ENCODE data around the gene ELN. TPM values are rescaled to one million over a fixed set of nuclear protein-coding genes. Genes with fewer than 3 reads are reported as not detected.

ELN gene
- total RNA-seq (0.18 and 1.7 TPM in 2 replicates), polyA plus RNA-seq (2.6 and 3.1 TPM in 2 replicates), polyA minus RNA-seq (0.98 and 1.5 TPM in 2 replicates), Bru-seq, nascent RNA (percentile 4 among the genes with signal in this experiment), BruChase-seq, experiment 1, labeled RNA remaining after a 6-hour chase (percentile 7 among the genes with signal in this experiment), BruChase-seq, experiment 2, labeled RNA remaining after a 2-hour chase (not detected)
- polyA plus RNA-seq (2011; cell fraction: cytosol; rRNA removed): 1.2 and 2.4 TPM in 2 replicates
- 1.7 and 3.5 TPM in 2 replicates for polyA plus RNA-seq (2011; cell fraction: nucleus; rRNA removed)
- polyA plus RNA-seq (2012): 0.10 TPM in 1 of 2 replicates, not detected in the other
- not detected for polyA minus RNA-seq (2011; cell fraction: cytosol; rRNA and poly(A)+ RNA removed)
- polyA minus RNA-seq (2011; cell fraction: nucleus; rRNA and poly(A)+ RNA removed): 1.1 and 2.1 TPM in 2 replicates
- long read RNA-seq, partial matches to known transcripts: 0 of 1 reads
- long read RNA-seq, other reads (novel, unspliced or antisense): 1 of 1 reads

DNA sequence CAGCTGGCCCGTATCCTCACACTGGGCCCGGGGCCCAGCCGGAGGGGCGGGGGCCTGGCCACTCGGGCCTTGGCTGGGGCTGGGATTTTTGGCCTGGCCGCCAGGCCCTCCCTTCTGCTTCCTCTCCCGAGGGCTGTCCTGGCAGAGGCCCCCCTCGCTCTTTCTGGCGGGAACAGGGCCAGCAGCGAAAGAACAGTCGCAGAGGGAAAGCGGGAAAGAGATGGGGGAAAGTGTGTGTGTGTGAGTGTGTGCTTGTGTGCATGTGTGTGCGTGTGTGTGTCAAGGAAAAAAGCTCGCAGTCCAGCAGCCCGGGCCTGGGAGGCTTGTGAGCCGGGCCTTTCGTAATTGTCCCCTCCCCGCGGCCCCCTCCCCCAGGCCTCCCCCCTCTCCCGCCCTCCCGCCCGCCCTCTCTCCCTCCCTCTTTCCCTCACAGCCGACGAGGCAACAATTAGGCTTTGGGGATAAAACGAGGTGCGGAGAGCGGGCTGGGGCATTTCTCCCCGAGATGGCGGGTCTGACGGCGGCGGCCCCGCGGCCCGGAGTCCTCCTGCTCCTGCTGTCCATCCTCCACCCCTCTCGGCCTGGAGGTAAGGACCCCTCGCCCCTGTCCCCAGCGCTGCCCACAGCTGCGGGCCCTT, at the start of gene ELN:
Gene ELN, plus strand, starts transcription at position 491 of the 638 bp plus-strand sequence. Its CDS starts 15 bp downstream, at position 506.
- no peak within 1 kb of the TSS for H3K27ac ChIP-seq (ENCODE audit: insufficient read depth, low read depth, low read length)
- no peaks in the 10 kb centered on the region for H3K9me3 ChIP-seq (replicated peaks; ENCODE audit: control insufficient read depth, insufficient read depth, low read length)
- no peaks in the 10 kb centered on the region for H3K36me3 ChIP-seq (ENCODE audit: control insufficient read depth in 2 of 2, extremely low read depth in 1 of 2, insufficient read depth in 2 of 2, low read length in 2 of 2)
- no peak within 1 kb of the TSS for H3K4me2 ChIP-seq (ENCODE audit: insufficient read depth, low read length)
- no peak within 1 kb of the TSS for H3K4me3 ChIP-seq (replicated peaks in 1 of 3; ENCODE audit: insufficient read depth in 1 of 3, low read depth in 1 of 3, low read length in 3 of 3)
- no peaks in the 10 kb centered on the region for H3K79me2 ChIP-seq (ENCODE audit: control insufficient read depth, insufficient read depth, low read length)
- H3K27me3 ChIP-seq (ENCODE audit: control insufficient read depth in 2 of 2, insufficient read depth in 2 of 2, low read length in 2 of 2): peaks cover 11 to 17% of the 10 kb centered on the region in 2 experiments
- FAIRE-seq (no peak), DNase-seq (ENCODE audit: low read depth, low spot score) (peak; percentile 27)
- TF ChIP-seq GATA2 (IDR thresholded peaks at IDR 0.05; ENCODE audit: insufficient read depth, insufficient read length, low read depth, low read length) (no peak), POLR2AphosphoS5 (IDR thresholded peaks at IDR 0.05; ENCODE audit: insufficient read depth, low read depth, low read length) (no peak), MAX (IDR thresholded peaks at IDR 0.05; ENCODE audit: insufficient read depth, insufficient read length) (no peak), POLR2A (IDR thresholded peaks at IDR 0.05; ENCODE audit: low read depth, low read length) (no peak), JUN (IDR thresholded peaks at IDR 0.05; ENCODE audit: borderline replicate concordance, insufficient read depth, insufficient read length, low read depth) (no peak), EZH2 (IDR thresholded peaks at IDR 0.05; ENCODE audit: borderline replicate concordance, low read depth, low read length, severe bottlenecking) (no peak), FOS (IDR thresholded peaks at IDR 0.05; ENCODE audit: borderline replicate concordance, insufficient read depth, low read length) (no peak), CTCF (IDR thresholded peaks at IDR 0.05; ENCODE audit: extremely low read depth in 1 of 2, insufficient read depth in 1 of 2, low read depth in 1 of 2, low read length in 2 of 2) (no peak), MYC (IDR thresholded peaks at IDR 0.05; ENCODE audit: low read depth, low read length) (no peak)
- H4K20me1 ChIP-seq (replicated peaks; ENCODE audit: control insufficient read depth, extremely low read depth, insufficient read depth, low read length): no peaks in the 10 kb centered on the region
- BruUV-seq (replicated peaks): no TSS peak
- H3K9ac ChIP-seq (replicated peaks; ENCODE audit: extremely low read depth, insufficient read depth, low read length): no peak within 1 kb of the TSS
- CTCF ChIA-PET: interaction anchor here (1.3 to 4.8 kb wide), 14 partner anchors 10 to 171 kb away, joined by 7 to 74 read pairs (median 16); no protein-coding TSS in a partner anchor
- dilution Hi-C loops (cut with MboI; ENCODE audit: extremely low pct_ligation_motif_present, low sequenced_read_pairs): no loop called here
- peaks cover 12% of the 10 kb centered on the region for H3K4me1 ChIP-seq (ENCODE audit: control insufficient read depth, extremely low read depth, insufficient read depth, low read length)
- no peak within 1 kb of the TSS for H2AFZ ChIP-seq (ENCODE audit: low read depth, low read length)
- POLR2A ChIA-PET: no interaction called here
- no peaks in the 10 kb centered on the region for H3K9me1 ChIP-seq (replicated peaks; ENCODE audit: control insufficient read depth, extremely low read depth, insufficient read depth, low read length)
- intact Hi-C loops (cut with micrococcal nuclease): loop anchor here (1.0 to 5.0 kb wide), 3 partner anchors 141 to 216 kb away; no protein-coding TSS in a partner anchor

Measured in endothelial cell of umbilical vein (primary cell).